H9 (cell line): ENCODE data around the gene COA8. TPM values are rescaled to one million over a fixed set of nuclear protein-coding genes. Genes with fewer than 3 reads are reported as not detected.

Source experiments
- DNase-seq: peaks from one replicate; pipeline ENCODE4 v3.0.0-alpha.2; 2017
- H2AFZ ChIP-seq: one replicate; pipeline ENCODE4 v1.6.1; 2013; ENCODE audit warnings: mild to moderate bottlenecking, low read length, control low read depth, moderate library complexity
- H2AK5ac ChIP-seq: 2 replicates; pipeline ENCODE4 v1.6.1; 2013; ENCODE audit warnings: low read length, control low read depth, mixed read lengths; ENCODE audit not compliant: insufficient read length
- H2BK120ac ChIP-seq: one replicate; pipeline ENCODE4 v1.6.1; 2013; ENCODE audit warnings: low read depth, mild to moderate bottlenecking, low read length, control low read depth, inconsistent platforms; ENCODE audit not compliant: poor library complexity, severe bottlenecking
- H2BK12ac ChIP-seq: 2 replicates; pipeline ENCODE4 v1.6.1; 2013; ENCODE audit warnings: low read length, control low read depth, mixed read lengths, low read depth; ENCODE audit not compliant: insufficient read length
- H2BK15ac ChIP-seq: 2 replicates; pipeline ENCODE4 v1.6.1; 2013; ENCODE audit warnings: low read depth, low read length, control low read depth
- H2BK20ac ChIP-seq: one replicate; pipeline ENCODE4 v1.6.1; 2013; ENCODE audit warnings: low read depth, mild to moderate bottlenecking, low read length, control low read depth, inconsistent platforms; ENCODE audit not compliant: poor library complexity, severe bottlenecking
- H2BK5ac ChIP-seq: 2 replicates; pipeline ENCODE4 v1.6.1; 2013; ENCODE audit warnings: low read length, control low read depth, mixed read lengths; ENCODE audit not compliant: insufficient read length
- H3K14ac ChIP-seq: 2 replicates; pipeline ENCODE4 v1.6.1; 2013; ENCODE audit warnings: low read length, control low read depth; ENCODE audit not compliant: insufficient read depth
- H3K18ac ChIP-seq: 2 replicates; pipeline ENCODE4 v1.6.1; 2013; ENCODE audit warnings: low read depth, mild to moderate bottlenecking, mixed read lengths, low read length, control low read depth; ENCODE audit not compliant: insufficient read length
- H3K23ac ChIP-seq: 2 replicates; pipeline ENCODE4 v1.6.1; 2013; ENCODE audit warnings: low read length, control low read depth, mixed read lengths, low read depth; ENCODE audit not compliant: insufficient read length
- H3K23me2 ChIP-seq: 2 replicates; pipeline ENCODE4 v1.6.1; 2013; ENCODE audit warnings: low read depth, mild to moderate bottlenecking, mixed read lengths, low read length, control low read depth; ENCODE audit not compliant: insufficient read length, poor library complexity, severe bottlenecking
- H3K27ac ChIP-seq: 2 replicates; pipeline ENCODE4 v1.5.1; 2013; ENCODE audit warnings: low read length, control low read depth, mixed read lengths, low read depth; ENCODE audit not compliant: insufficient read length
- H3K27me3 ChIP-seq: 2 replicates; pipeline ENCODE4 v1.6.1; 2013; ENCODE audit warnings: low read length, control low read depth, inconsistent platforms; ENCODE audit not compliant: insufficient read depth
- H3K4ac ChIP-seq: 2 replicates; pipeline ENCODE4 v1.6.1; 2013; ENCODE audit warnings: low read depth, mild to moderate bottlenecking, control low read depth, inconsistent platforms, low read length, moderate library complexity
- H3K4me1 ChIP-seq: 2 replicates; pipeline ENCODE4 v1.6.1; 2013; ENCODE audit warnings: low read length, control low read depth, inconsistent platforms; ENCODE audit not compliant: insufficient read depth
- H3K4me2 ChIP-seq: 2 replicates; pipeline ENCODE4 v1.6.1; 2013; ENCODE audit warnings: low read length, control low read depth, mixed read lengths; ENCODE audit not compliant: insufficient read length, insufficient read depth
- H3K56ac ChIP-seq: 2 replicates; pipeline ENCODE4 v1.6.1; 2013; ENCODE audit warnings: low read depth, mild to moderate bottlenecking, mixed read lengths, low read length, control low read depth; ENCODE audit not compliant: insufficient read length
- H3K79me1 ChIP-seq: 2 replicates; pipeline ENCODE4 v1.6.1; 2013; ENCODE audit warnings: low read depth, mild to moderate bottlenecking, moderate library complexity, low read length, control low read depth, inconsistent platforms; ENCODE audit not compliant: insufficient read depth, poor library complexity, severe bottlenecking
- H3K79me2 ChIP-seq: 2 replicates; pipeline ENCODE4 v1.6.1; 2013; ENCODE audit warnings: low read length, control low read depth, inconsistent platforms; ENCODE audit not compliant: insufficient read depth
- H3K9ac ChIP-seq: 2 replicates; pipeline ENCODE4 v1.6.1; 2013; ENCODE audit warnings: low read length, control low read depth, mixed read lengths; ENCODE audit not compliant: insufficient read length; ENCODE audit errors: extremely low read depth
- H3K9me3 ChIP-seq: one replicate; pipeline ENCODE4 v1.6.1; 2013; ENCODE audit warnings: low read depth, low read length, inconsistent platforms; ENCODE audit not compliant: control insufficient read depth
- H3T11ph ChIP-seq: one replicate; pipeline ENCODE4 v1.6.1; 2013; ENCODE audit warnings: mild to moderate bottlenecking, low read length, control low read depth, inconsistent platforms
- H4K20me1 ChIP-seq: one replicate; pipeline ENCODE4 v1.6.1; 2013; ENCODE audit not compliant: control insufficient read depth, insufficient read length, insufficient read depth
- H4K5ac ChIP-seq: 2 replicates; pipeline ENCODE4 v1.6.1; 2013; ENCODE audit warnings: low read depth, mild to moderate bottlenecking, mixed read lengths, low read length, control low read depth; ENCODE audit not compliant: insufficient read length
- H4K8ac ChIP-seq: replicated peaks from 2 replicates; pipeline ENCODE4 v1.6.1; 2013; ENCODE audit warnings: low read length, control low read depth, mixed read lengths, low read depth; ENCODE audit not compliant: insufficient read length
- H4K91ac ChIP-seq: 2 replicates; pipeline ENCODE4 v1.6.1; 2013; ENCODE audit warnings: low read depth, mild to moderate bottlenecking, moderate library complexity, mixed read lengths, low read length, control low read depth; ENCODE audit not compliant: insufficient read length
- H3K27ac Mint-ChIP-seq, 3 experiments: 2 replicates in 2 of 3; 3 replicates in 1 of 3; pipeline ENCODE4 v1.8.0; 2020 to 2021; ENCODE audit warnings: mixed read lengths in 3 of 3, mild to moderate bottlenecking in 1 of 3, moderate library complexity in 1 of 3
- H3K27me3 Mint-ChIP-seq: 2 replicates; pipeline ENCODE4 v1.8.0; 2021; ENCODE audit warnings: low read depth, mild to moderate bottlenecking, moderate library complexity, mixed read lengths
- H3K36me3 Mint-ChIP-seq, 3 experiments: 2 replicates in 2 of 3; 3 replicates in 1 of 3; pipeline ENCODE4 v1.8.0; 2020 to 2021; ENCODE audit warnings: low read depth in 3 of 3, mixed read lengths in 3 of 3; ENCODE audit not compliant: insufficient read depth in 1 of 3
- H3K4me1 Mint-ChIP-seq, 2 experiments: 2 replicates each; pipeline ENCODE4 v1.8.0; 2020; ENCODE audit warnings: mixed read lengths in 2 of 2
- H3K4me3 Mint-ChIP-seq, 2 experiments: 2 replicates in 1 of 2; 3 replicates in 1 of 2; pipeline ENCODE4 v1.8.0; 2020 to 2021; ENCODE audit warnings: mild to moderate bottlenecking in 2 of 2, mixed read lengths in 2 of 2, moderate library complexity in 1 of 2
- H3K9me3 Mint-ChIP-seq, 2 experiments: 2 replicates in 1 of 2; 3 replicates in 1 of 2; pipeline ENCODE4 v1.8.0; 2020; ENCODE audit warnings: mild to moderate bottlenecking in 2 of 2, mixed read lengths in 2 of 2, moderate library complexity in 1 of 2
- WGBS: extraction: QIAGEN DNeasy Blood & Tissue Kit; methylation state at CpG from one replicate; pipeline ENCODE4 v1.1.7; 2013; ENCODE audit warnings: missing lambda C conversion rate, low lambda C conversion rate, mixed read lengths; ENCODE audit not compliant: insufficient read length; ENCODE audit errors: extremely low coverage; 5-methylcytosine and 5-hydroxymethylcytosine counted together
- total RNA-seq: library from RNA; stranded (reverse); gene quantifications from 2 replicates; pipeline ENCODE4 v1.2.1, GENCODE V29; 2021
- TF ChIP-seq, protein P1 (sequence below): fragments of 200-600 bp; sonication (generic); conservative IDR thresholded peaks from 3 replicates; pipeline ENCODE4 v1.8.0; 2021; ENCODE audit warnings: antibody characterized with exemption, mild to moderate bottlenecking

COA8 gene
- total RNA-seq, 1 experiment from 2014 or later, result 45.5 TPM

DNA sequence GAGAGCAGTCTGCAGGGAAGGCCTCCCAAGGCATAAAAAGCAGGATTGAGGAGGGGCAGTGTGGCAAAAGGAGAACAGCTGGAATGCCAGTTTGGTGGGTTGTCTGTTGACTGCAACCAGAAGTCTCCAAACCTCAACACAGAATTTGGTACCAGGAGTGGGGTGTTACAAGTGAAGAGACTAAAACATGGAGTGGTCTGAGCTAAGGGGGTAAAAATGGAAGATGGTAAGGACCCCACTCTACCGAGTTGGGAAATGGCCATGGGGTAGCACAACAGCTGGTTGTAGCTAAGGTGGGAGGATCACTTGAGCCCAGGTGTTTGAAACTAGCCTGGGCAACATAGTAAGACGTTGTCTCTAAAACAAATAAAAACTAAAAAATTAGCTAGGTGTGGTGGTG is 48.5 kb downstream of the COA8 start:
- H2BK15ac ChIP-seq, result no peak overlapping the region
- H2BK12ac ChIP-seq, result no peak overlapping the region
- H3K56ac ChIP-seq, result no peak overlapping the region
- peaks cover 8% of the 10 kb centered on the region for H3K9me3 ChIP-seq
- no peak overlapping the region for H2BK5ac ChIP-seq
- Mint-ChIP-seq H3K4me3 (no peak overlapping the region), H3K36me3 (peaks cover 9 to 11% (median 11%) of the 10 kb centered on the region in 3 experiments), H3K9me3 (peaks cover 19 to 24% of the 10 kb centered on the region in 2 experiments), H3K4me1 (peaks cover 17% of the 10 kb centered on the region in 2 experiments), H3K27ac (no peak overlapping the region), H3K27me3 (peaks cover 36% of the 10 kb centered on the region)
- no peak overlapping the region for H3K4me2 ChIP-seq
- peaks cover 1% of the 10 kb centered on the region for H3K23me2 ChIP-seq
- no peak overlapping the region for H2AK5ac ChIP-seq
- no peak for DNase-seq
- no peaks in the 10 kb centered on the region for H3K4me1 ChIP-seq
- no peak overlapping the region for H4K5ac ChIP-seq
- no peaks in the 10 kb centered on the region for H4K20me1 ChIP-seq
- H2AFZ ChIP-seq, result no peak overlapping the region
- H3K27me3 ChIP-seq, result no peaks in the 10 kb centered on the region
- no peak overlapping the region for H2BK120ac ChIP-seq
- no peak overlapping the region for H4K91ac ChIP-seq
- no peak overlapping the region for H2BK20ac ChIP-seq
- H3K4ac ChIP-seq, result no peak overlapping the region
- no CpG with 5 or more reads among the region's 2 CpGs for WGBS
- no peak overlapping the region for H3K14ac ChIP-seq
- H4K8ac ChIP-seq, result no peak overlapping the region
- TF ChIP-seq, protein P1, sequence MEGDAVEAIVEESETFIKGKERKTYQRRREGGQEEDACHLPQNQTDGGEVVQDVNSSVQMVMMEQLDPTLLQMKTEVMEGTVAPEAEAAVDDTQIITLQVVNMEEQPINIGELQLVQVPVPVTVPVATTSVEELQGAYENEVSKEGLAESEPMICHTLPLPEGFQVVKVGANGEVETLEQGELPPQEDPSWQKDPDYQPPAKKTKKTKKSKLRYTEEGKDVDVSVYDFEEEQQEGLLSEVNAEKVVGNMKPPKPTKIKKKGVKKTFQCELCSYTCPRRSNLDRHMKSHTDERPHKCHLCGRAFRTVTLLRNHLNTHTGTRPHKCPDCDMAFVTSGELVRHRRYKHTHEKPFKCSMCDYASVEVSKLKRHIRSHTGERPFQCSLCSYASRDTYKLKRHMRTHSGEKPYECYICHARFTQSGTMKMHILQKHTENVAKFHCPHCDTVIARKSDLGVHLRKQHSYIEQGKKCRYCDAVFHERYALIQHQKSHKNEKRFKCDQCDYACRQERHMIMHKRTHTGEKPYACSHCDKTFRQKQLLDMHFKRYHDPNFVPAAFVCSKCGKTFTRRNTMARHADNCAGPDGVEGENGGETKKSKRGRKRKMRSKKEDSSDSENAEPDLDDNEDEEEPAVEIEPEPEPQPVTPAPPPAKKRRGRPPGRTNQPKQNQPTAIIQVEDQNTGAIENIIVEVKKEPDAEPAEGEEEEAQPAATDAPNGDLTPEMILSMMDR, result no peak
- H3K9ac ChIP-seq, result no peak overlapping the region
- no peaks in the 10 kb centered on the region for H3K79me2 ChIP-seq
- no peak overlapping the region for H3K18ac ChIP-seq
- H3T11ph ChIP-seq, result no peak overlapping the region
- no peaks in the 10 kb centered on the region for H3K79me1 ChIP-seq
- no peak overlapping the region for H3K27ac ChIP-seq
- H3K23ac ChIP-seq, result no peak overlapping the region
